Gastroesophageal sphincter (tissue), 4 donors: ENCODE results near the gene AP3D1. TPM values are rescaled to one million over a fixed set of nuclear protein-coding genes. Genes with fewer than 3 reads are reported as not detected.

Source experiments
- ATAC-seq: fragments of 150-250 bp; one replicate; pipeline ENCODE4 v1.9.1; 2016; ENCODE audit warnings: mild to moderate bottlenecking, moderate library complexity
- H3K27ac ChIP-seq, 4 donors: fragments of 200-600 bp; sonication (generic) in 3 of 4; 1 replicate in 3 of 4; 2 replicates in 1 of 4; pipeline ENCODE4 v1.5.1; 2016 to 2019
- H3K27me3 ChIP-seq: fragments of 200-600 bp; sonication (generic); one replicate; pipeline ENCODE4 v1.5.1; 2019
- H3K36me3 ChIP-seq, 2 donors: fragments of 200-600 bp; sonication (generic); one replicate each; pipeline ENCODE4 v1.5.1; 2019; ENCODE audit warnings: control low read depth in 1 of 2
- H3K4me1 ChIP-seq, 3 donors: fragments of 200-600 bp; sonication (generic); 1 replicate in 2 of 3; 2 replicates in 1 of 3; pipeline ENCODE4 v1.5.1; 2016 to 2019; ENCODE audit warnings: control low read depth in 2 of 3
- H3K4me3 ChIP-seq, 2 donors: fragments of 200-600 bp; sonication (generic); one replicate each; pipeline ENCODE4 v1.5.1; 2019; ENCODE audit warnings: mild to moderate bottlenecking in 1 of 2, moderate library complexity in 1 of 2
- H3K9me3 ChIP-seq, 3 donors: fragments of 200-600 bp; sonication (generic); one replicate each; pipeline ENCODE4 v1.5.1; 2017 to 2019; ENCODE audit warnings: control low read depth in 2 of 3
- EP300 ChIP-seq: sonication (generic); formaldehyde crosslinking; IDR thresholded peaks from one replicate; pipeline ENCODE4 v1.6.1; 2017; ENCODE audit warnings: antibody characterized with exemption, mild to moderate bottlenecking
- POLR2A ChIP-seq, 2 donors: fragments of 450-650 bp; IDR thresholded peaks; one replicate each; pipeline ENCODE4 v1.6.1; 2017; ENCODE audit warnings: antibody characterized with exemption in 2 of 2, mild to moderate bottlenecking in 2 of 2, moderate library complexity in 1 of 2
- POLR2AphosphoS5 ChIP-seq: sonication (generic); formaldehyde crosslinking; IDR thresholded peaks from one replicate; pipeline ENCODE4 v1.6.1; 2017; ENCODE audit warnings: antibody characterized with exemption
- WGBS, 2 donors: methylation state at CpG; one replicate each; pipeline ENCODE4 v1.1.5; 2018; ENCODE audit warnings: low coverage in 1 of 2; 5-methylcytosine and 5-hydroxymethylcytosine counted together
- total RNA-seq, 4 donors: library from RNA; depleted of rRNA; stranded (reverse); fragments of >200 nt; gene quantifications; one replicate each; pipeline ENCODE4 v1.1.0, GENCODE V29; 2016
- TF ChIP-seq, protein P1 (sequence below), 4 experiments: fragments of 200-600 bp in 2 of 4; fragments of 450-650 bp in 2 of 4; sonication (generic) in 1 of 4; IDR thresholded peaks; one replicate each; pipeline ENCODE4 v1.5.1; 2017 to 2019; ENCODE audit warnings: antibody characterized with exemption in 4 of 4, mild to moderate bottlenecking in 2 of 4, moderate library complexity in 2 of 4

Gene AP3D1
- total RNA-seq, 4 donors from 2014 or later: 69.9 to 132 (median 73.8) TPM

DNA sequence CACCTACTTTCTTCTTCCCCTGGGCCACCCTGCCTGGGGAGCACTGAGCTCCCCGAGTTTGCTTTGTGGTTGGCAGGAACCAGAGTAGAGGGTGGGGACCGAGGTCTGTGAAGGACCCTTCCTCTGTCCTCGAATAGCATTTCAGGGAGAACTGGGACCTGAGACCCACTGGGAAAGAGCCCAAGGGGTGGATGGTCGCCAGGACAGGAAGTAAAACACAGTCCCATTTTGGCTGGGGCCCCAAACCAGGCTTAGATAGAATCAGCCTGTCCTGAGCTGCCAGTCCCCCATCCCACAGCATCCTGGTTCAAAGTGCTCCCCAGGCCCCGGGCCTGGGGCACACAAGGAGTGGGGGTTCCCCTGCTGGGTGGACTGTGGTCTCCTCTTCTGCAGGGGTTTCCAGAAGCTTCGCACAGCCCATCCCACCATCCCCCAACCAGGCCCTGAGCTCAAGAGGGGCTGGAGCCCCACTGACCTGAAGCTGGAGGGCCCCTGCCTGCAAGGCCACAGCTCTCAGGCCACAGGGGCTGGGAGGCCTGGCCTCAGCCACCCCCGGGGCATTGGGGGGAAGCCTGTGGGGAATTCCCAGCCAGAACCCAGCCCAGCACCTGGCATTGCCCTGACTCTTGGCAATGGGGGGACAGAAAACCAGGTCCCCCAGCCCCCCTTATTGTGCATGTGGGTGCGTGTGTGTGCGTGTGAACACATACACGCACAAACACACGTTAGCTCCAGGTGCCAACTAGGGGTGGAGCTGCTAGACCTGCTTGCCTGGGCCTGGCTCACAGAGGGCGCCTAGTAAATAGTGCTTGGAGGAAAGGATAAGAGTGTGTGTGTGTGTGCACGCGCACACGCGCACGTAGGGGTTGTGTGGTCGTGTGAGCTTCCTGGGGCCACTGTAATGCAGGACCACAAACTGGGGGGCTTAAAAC is 99.3 kb downstream of the AP3D1 start:
- Histone ChIP-seq H3K27me3 (no peaks in the 10 kb centered on the region), H3K27ac (peak overlapping the region; percentile 70 to 100 (median 99)), H3K36me3 (peaks cover 0 to 22% of the 10 kb centered on the region in 2 donors), H3K4me3 (peak overlapping the region in 1 of 2 donors; percentile 100), H3K9me3 (no peaks in the 10 kb centered on the region), H3K4me1 (peaks cover 9 to 84% (median 68%) of the 10 kb centered on the region in 3 donors)
- no peak for TF ChIP-seq POLR2A (IDR thresholded peaks at IDR 0.05)
- TF ChIP-seq, protein P1, sequence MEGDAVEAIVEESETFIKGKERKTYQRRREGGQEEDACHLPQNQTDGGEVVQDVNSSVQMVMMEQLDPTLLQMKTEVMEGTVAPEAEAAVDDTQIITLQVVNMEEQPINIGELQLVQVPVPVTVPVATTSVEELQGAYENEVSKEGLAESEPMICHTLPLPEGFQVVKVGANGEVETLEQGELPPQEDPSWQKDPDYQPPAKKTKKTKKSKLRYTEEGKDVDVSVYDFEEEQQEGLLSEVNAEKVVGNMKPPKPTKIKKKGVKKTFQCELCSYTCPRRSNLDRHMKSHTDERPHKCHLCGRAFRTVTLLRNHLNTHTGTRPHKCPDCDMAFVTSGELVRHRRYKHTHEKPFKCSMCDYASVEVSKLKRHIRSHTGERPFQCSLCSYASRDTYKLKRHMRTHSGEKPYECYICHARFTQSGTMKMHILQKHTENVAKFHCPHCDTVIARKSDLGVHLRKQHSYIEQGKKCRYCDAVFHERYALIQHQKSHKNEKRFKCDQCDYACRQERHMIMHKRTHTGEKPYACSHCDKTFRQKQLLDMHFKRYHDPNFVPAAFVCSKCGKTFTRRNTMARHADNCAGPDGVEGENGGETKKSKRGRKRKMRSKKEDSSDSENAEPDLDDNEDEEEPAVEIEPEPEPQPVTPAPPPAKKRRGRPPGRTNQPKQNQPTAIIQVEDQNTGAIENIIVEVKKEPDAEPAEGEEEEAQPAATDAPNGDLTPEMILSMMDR (IDR thresholded peaks at IDR 0.05): no peak
- TF ChIP-seq EP300: no peak
- TF ChIP-seq POLR2AphosphoS5: no peak
- 67 to 71% methylated on average over 3 to 7 of the region's 18 CpGs for WGBS, 2 donors
- no peak for ATAC-seq

GRCh38 chr19:2050991-2051772 is 100.2 kb downstream of the AP3D1 start, which contains the start of gene MKNK2:
Gene MKNK2 (minus strand): TSS chr19:2051244. CDS start chr19:2050851, 393 bp downstream.
- peak; percentile 84 for ATAC-seq
- H3K27ac ChIP-seq: peak within 1 kb of the TSS; percentile 95 to 100 (median 99)
- no peaks in the 10 kb centered on the region for H3K27me3 ChIP-seq
- WGBS, 2 donors: 0% methylated on average over 2 of the region's 93 CpGs; no CpG with 5 or more reads in 1 of the 2 donors
- H3K36me3 ChIP-seq: peaks cover 0 to 31% of the 10 kb centered on the region in 2 donors
- TF ChIP-seq EP300: no peak
- peak; percentile 99 to 100 for TF ChIP-seq POLR2A (IDR thresholded peaks at IDR 0.05)
- TF ChIP-seq, protein P1 (IDR thresholded peaks at IDR 0.05): peak in 3 of 4 experiments; percentile 55 to 81 (median 62)
- peak; percentile 98 for TF ChIP-seq POLR2AphosphoS5
- no peaks in the 10 kb centered on the region for H3K9me3 ChIP-seq
- H3K4me3 ChIP-seq: peak within 1 kb of the TSS; percentile 93 to 100
- H3K4me1 ChIP-seq: peaks cover 9 to 84% (median 69%) of the 10 kb centered on the region in 3 donors

Other genes with a start within 250 kb of the AP3D1 start
- 1 to 10 TPM in 3 of 4 donors, under 1 TPM in 1; 0.47 to 4.2 (median 2.3) TPM for gene ADAT3, start 246.2 kb downstream of the AP3D1 start, total RNA-seq
- 10 to 100 TPM; 48.6 to 73.4 (median 58.1) TPM for gene SCAMP4, start 246.2 kb downstream of the AP3D1 start, total RNA-seq
- 10 to 100 TPM; 40.4 to 57.4 (median 46.2) TPM for gene CSNK1G2, start 210.4 kb downstream of the AP3D1 start, total RNA-seq
- 100 to 1,000 TPM in 1 of 4 donors, 10 to 100 TPM in 3; 44.0 to 125 (median 59.9) TPM for gene BTBD2, start 135.9 kb downstream of the AP3D1 start, total RNA-seq
- gene MKNK2, start 100.3 kb downstream of the AP3D1 start, total RNA-seq: 100 to 1,000 TPM in 3 of 4 donors, 10 to 100 TPM in 1; 98.4 to 195 (median 173) TPM
- gene MOB3A, start 55.2 kb downstream of the AP3D1 start, total RNA-seq: 10 to 100 TPM; 29.0 to 69.9 (median 38.6) TPM
- 10 to 100 TPM in 1 of 4 donors, 1 to 10 TPM in 3; 2.4 to 17.3 (median 4.3) TPM for gene IZUMO4, start 54.7 kb downstream of the AP3D1 start, total RNA-seq
- 10 to 100 TPM in 2 of 4 donors, 1 to 10 TPM in 2; 4.4 to 12.8 (median 10.2) TPM for gene DOT1L, start 12.4 kb upstream of the AP3D1 start, total RNA-seq
- gene PLEKHJ1, start 84.8 kb upstream of the AP3D1 start, total RNA-seq: 10 to 100 TPM; 41.6 to 56.7 (median 51.7) TPM
- gene SF3A2, start 85.3 kb upstream of the AP3D1 start, total RNA-seq: 10 to 100 TPM; 27.5 to 40.3 (median 37.4) TPM
- gene AMH, start 97.8 kb upstream of the AP3D1 start, total RNA-seq: 1 to 10 TPM in 1 of 4 donors, under 1 TPM in 3; 0.23 to 1.2 (median 0.47) TPM
- under 1 TPM in 1 of 4 donors, not detected in 3; 0.37 TPM for gene JSRP1, start 104.9 kb upstream of the AP3D1 start, total RNA-seq
- gene PEAK3, start 130.6 kb upstream of the AP3D1 start, total RNA-seq: 1 to 10 TPM in 1 of 4 donors, under 1 TPM in 2, not detected in 1; 0.16 to 1.3 (median 0.27) TPM
- not detected for gene LINGO3, start 156.6 kb upstream of the AP3D1 start, total RNA-seq
- gene LSM7, start 177.0 kb upstream of the AP3D1 start, total RNA-seq: 10 to 100 TPM; 52.3 to 86.1 (median 77.7) TPM
- gene SPPL2B, start 177.1 kb upstream of the AP3D1 start, total RNA-seq: 10 to 100 TPM; 18.5 to 32.7 (median 30.9) TPM
- gene TMPRSS9, start 208.7 kb upstream of the AP3D1 start, total RNA-seq: under 1 TPM in 1 of 4 donors, not detected in 3; 0.54 TPM